Fibroblast of mammary gland (primary cell): ENCODE results near the gene OR10H1.
"Not testable (repeated sequence)": the region's sequence is repeated elsewhere in the genome, so short reads cannot be mapped to it uniquely, and the experiment has no call there.

Source experiments
- DNase-seq: peaks from one replicate; pipeline ENCODE4 v3.0.0-alpha.2; 2010; ENCODE audit warnings: low read depth
- H3K4me3 ChIP-seq: 2 replicates; pipeline ENCODE4 v1.5.1; 2011; ENCODE audit warnings: low read depth, mild to moderate bottlenecking, low read length, moderate library complexity; ENCODE audit not compliant: control insufficient read depth
- TF ChIP-seq, protein P1 (sequence below): conservative IDR thresholded peaks from 2 replicates; pipeline ENCODE4 v1.5.1; 2011; ENCODE audit warnings: low read depth, low read length, inconsistent platforms; ENCODE audit not compliant: control insufficient read depth, insufficient read depth

Gene OR10H1

GRCh38 chr19:15846923-15847322, 31.5 kb upstream of the OR10H1 start:
- DNase-seq = no peak
- H3K4me3 ChIP-seq = no peak overlapping the region
- TF ChIP-seq, protein P1, sequence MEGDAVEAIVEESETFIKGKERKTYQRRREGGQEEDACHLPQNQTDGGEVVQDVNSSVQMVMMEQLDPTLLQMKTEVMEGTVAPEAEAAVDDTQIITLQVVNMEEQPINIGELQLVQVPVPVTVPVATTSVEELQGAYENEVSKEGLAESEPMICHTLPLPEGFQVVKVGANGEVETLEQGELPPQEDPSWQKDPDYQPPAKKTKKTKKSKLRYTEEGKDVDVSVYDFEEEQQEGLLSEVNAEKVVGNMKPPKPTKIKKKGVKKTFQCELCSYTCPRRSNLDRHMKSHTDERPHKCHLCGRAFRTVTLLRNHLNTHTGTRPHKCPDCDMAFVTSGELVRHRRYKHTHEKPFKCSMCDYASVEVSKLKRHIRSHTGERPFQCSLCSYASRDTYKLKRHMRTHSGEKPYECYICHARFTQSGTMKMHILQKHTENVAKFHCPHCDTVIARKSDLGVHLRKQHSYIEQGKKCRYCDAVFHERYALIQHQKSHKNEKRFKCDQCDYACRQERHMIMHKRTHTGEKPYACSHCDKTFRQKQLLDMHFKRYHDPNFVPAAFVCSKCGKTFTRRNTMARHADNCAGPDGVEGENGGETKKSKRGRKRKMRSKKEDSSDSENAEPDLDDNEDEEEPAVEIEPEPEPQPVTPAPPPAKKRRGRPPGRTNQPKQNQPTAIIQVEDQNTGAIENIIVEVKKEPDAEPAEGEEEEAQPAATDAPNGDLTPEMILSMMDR = no peak

DNA sequence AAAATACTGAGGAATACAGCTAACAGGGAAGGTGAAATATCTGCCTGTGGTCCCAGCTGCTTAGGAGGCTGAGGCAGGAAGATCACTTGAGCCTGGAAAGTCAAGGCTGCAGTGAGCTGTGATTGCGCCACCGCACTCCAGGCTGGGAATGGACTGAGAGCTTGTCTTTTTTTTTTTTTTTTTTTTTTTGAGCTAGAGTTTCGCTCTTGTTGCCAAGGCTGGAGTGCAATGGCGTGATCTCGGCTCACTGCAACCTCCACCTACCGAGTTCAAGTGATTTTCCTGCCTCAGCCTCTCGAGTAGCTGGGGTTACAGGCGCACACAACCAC, 28.4 kb upstream of the OR10H1 start:
- not testable (repeated sequence) for DNase-seq, H3K4me3 ChIP-seq

GRCh38 chr19:15843203-15843893, 27.9 kb upstream of the OR10H1 start:
- TF ChIP-seq, protein P1 = no peak
- DNase-seq = no peak
- H3K4me3 ChIP-seq = no peak overlapping the region

DNA sequence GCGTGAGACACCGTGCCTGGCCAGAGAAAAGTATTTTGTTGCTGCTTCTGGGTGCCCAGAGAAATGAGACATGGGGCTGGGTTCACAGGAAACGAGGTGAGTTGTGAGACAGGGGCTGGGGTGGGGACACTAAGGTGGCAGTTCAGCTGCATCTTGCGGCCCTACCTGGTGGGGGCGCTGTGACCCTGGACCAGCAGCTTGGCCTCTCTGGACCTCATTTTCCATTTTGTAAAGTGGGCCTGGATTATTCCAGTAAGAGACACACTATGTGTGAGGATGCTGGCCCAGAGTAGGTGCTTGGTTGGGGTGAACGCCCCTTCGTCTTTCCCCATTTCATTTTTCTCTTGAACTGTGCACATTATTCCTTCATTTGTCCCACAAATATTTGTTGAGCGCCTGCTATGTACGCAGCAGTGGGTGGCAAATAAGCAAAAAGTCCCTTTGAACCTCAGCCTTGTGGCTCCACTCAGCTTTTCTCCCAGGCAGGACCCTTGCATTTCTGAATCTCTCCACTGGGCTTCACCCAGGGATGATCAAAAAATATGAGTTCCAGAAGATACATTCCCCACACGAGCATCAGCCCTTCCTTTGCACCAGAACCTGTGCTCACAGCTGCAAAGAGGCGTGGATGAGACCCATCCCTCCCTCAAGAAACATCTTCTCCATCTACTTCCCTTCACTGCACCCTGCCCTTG, 26.6 kb upstream of the OR10H1 start:
- DNase-seq = no peak
- TF ChIP-seq, protein P1 = no peak
- no peak overlapping the region for H3K4me3 ChIP-seq

DNA sequence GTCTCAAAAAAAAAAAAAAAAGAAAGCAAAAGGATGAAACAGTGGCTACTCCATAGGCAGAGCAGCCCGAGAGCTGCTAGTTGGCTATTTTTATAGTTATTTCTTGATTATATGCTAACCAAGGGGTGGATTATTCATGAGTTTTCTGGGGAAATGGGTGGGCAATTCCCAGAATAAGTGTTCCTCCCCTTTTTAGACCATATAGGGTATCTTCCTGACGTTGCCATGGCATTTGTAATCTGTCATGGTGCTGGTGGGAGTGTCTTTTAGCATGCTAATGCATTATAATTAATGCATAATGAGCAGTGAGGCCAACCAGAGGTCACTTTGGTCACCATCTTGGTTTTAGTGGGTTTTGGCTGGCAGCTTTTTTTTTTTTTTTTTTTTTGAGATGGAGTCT, 25.4 kb upstream of the OR10H1 start:
- H3K4me3 ChIP-seq = no peak overlapping the region
- TF ChIP-seq, protein P1 = no peak
- DNase-seq = no peak

DNA sequence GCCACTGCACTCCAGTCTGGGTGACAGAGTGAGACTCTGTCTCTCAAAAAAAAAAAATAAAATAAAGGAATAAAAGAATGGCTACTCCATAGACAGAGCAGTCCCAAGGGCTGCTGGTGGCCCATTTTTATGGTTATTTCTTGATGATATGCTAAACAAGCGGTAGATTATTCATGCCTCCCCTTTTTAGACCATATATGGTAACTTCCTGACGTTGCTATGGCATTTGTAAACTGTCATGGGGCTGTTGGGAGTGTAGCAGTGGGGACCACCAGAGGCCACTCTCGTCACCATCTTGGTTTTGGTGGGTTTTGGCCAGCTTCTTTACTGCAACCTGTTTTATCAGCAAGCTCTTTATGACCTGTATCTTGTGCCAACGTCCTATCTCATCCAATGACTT, 24.4 kb upstream of the OR10H1 start:
- not testable (repeated sequence) for DNase-seq, H3K4me3 ChIP-seq

GRCh38 chr19:15838351-15838750, 22.9 kb upstream of the OR10H1 start:
- no peak for DNase-seq
- TF ChIP-seq, protein P1 = no peak
- H3K4me3 ChIP-seq = no peak overlapping the region
